KMS-11 (cell line): ENCODE data around the gene DND1.
"Not testable (repeated sequence)": the region's sequence is repeated elsewhere in the genome, so short reads cannot be mapped to it uniquely, and the experiment has no call there.

ENCODE experiments used
- H2AFZ ChIP-seq: fragments of 200-600 bp; sonication (generic); 2 replicates; pipeline ENCODE4 v1.6.1; 2016; ENCODE audit warnings: antibody characterized with exemption, mixed run types, low read depth
- H3K27ac ChIP-seq: fragments of 200-600 bp; sonication (generic); 2 replicates; pipeline ENCODE4 v1.6.1; 2016; ENCODE audit warnings: mild to moderate bottlenecking, mixed run types
- H3K27me3 ChIP-seq: fragments of 200-600 bp; sonication (generic); 2 replicates; pipeline ENCODE4 v1.6.1; 2017; ENCODE audit warnings: mild to moderate bottlenecking, low read depth, mixed run types, moderate library complexity; ENCODE audit not compliant: insufficient read depth
- H3K36me3 ChIP-seq: fragments of 200-600 bp; sonication (generic); 2 replicates; pipeline ENCODE4 v1.6.1; 2017; ENCODE audit warnings: mild to moderate bottlenecking, mixed run types; ENCODE audit not compliant: insufficient read depth
- H3K4me1 ChIP-seq: fragments of 200-600 bp; sonication (generic); 2 replicates; pipeline ENCODE4 v1.6.1; 2016; ENCODE audit warnings: mild to moderate bottlenecking, low read depth, mixed run types; ENCODE audit not compliant: poor library complexity, severe bottlenecking
- H3K4me2 ChIP-seq: fragments of 200-600 bp; sonication (generic); 2 replicates; pipeline ENCODE4 v1.7.0; 2016; ENCODE audit warnings: mild to moderate bottlenecking, mixed run types
- H3K4me3 ChIP-seq: fragments of 200-600 bp; sonication (generic); IDR thresholded peaks from 2 replicates; pipeline ENCODE4 v1.6.1; 2017; ENCODE audit warnings: low read depth, low read length, mixed read lengths; ENCODE audit not compliant: insufficient read depth
- H3K79me2 ChIP-seq: fragments of 200-600 bp; sonication (generic); 2 replicates; pipeline ENCODE4 v1.6.1; 2016; ENCODE audit warnings: low read depth, mixed run types; ENCODE audit not compliant: insufficient read depth
- H3K9ac ChIP-seq: fragments of 200-600 bp; sonication (generic); 2 replicates; pipeline ENCODE4 v1.6.1; 2016; ENCODE audit warnings: mild to moderate bottlenecking, mixed run types
- H4K20me1 ChIP-seq: fragments of 200-600 bp; sonication (generic); 2 replicates; pipeline ENCODE4 v1.6.1; 2016; ENCODE audit warnings: mild to moderate bottlenecking, mixed run types; ENCODE audit not compliant: insufficient read depth
- CTCF ChIP-seq: fragments of 200-600 bp; sonication (generic); conservative IDR thresholded peaks from 2 replicates; pipeline ENCODE4 v1.6.1; 2017; ENCODE audit warnings: low read depth, mild to moderate bottlenecking, antibody characterized with exemption, low read length, moderate library complexity, mixed read lengths

Gene DND1

GRCh38 chr5:140674211-140674610 is 835 bp upstream of the DND1 start:
- no peak overlapping the region for H3K27ac ChIP-seq
- H4K20me1 ChIP-seq: no peaks in the 10 kb centered on the region
- no peaks in the 10 kb centered on the region for H3K27me3 ChIP-seq

DNA sequence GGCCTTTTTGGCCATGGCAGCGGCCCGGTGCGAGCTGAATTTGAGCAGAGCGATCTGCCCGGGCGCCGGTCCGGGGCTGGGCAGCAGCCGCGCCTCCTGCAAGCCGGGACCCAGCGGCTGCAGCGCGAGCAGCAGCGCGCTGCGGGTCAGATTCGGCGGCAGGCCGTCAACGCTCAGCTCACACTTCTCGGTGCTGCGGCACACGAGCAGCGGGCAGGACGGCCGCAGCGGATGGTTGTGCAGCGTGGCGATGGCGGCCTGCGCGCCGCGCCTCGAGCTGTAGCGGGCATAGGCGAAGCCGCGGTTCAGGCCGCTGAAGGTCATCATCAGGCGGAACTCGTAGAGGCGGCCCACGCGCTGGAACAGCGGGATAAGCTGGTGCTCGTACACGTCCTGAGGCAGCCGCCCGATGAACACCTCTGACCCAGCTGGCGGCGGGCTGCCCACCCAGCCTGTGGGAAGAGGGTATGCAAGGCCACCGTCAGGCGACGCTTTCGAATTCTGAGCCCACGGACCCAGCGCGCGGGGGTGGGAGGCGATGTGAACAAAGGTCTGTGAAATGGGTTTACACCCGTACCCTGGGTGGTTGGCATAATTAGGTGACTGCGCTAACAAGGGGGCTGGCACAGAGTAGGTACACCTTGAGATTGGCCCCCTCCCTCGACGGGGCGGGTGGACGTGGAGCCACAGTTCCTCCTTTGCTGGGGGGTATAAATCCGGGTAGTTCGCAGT is 755 bp downstream of the DND1 start:
- Histone ChIP-seq H3K4me3 (no peak overlapping the region), H3K9ac (no peak overlapping the region), H3K36me3 (no peaks in the 10 kb centered on the region), H2AFZ (no peak overlapping the region), H4K20me1 (no peaks in the 10 kb centered on the region), H3K27me3 (no peaks in the 10 kb centered on the region), H3K79me2 (no peaks in the 10 kb centered on the region), H3K27ac (no peak overlapping the region), H3K4me2 (no peak overlapping the region), H3K4me1 (no peaks in the 10 kb centered on the region)
- no peak for TF ChIP-seq CTCF

More at GRCh38 chr5:140674211-140674610, 835 bp upstream of the DND1 start:
- Histone ChIP-seq H3K79me2 (no peaks in the 10 kb centered on the region), H3K9ac (no peak overlapping the region), H2AFZ (no peak overlapping the region), H3K4me3 (no peak overlapping the region), H3K4me2 (no peak overlapping the region), H3K4me1 (peaks cover 4% of the 10 kb centered on the region), H3K36me3 (no peaks in the 10 kb centered on the region)
- no peak for TF ChIP-seq CTCF

- peaks cover under 1% of the 10 kb centered on the region for H3K4me1 ChIP-seq
- no peak overlapping the region for H3K4me2 ChIP-seq
- no peak overlapping the region for H2AFZ ChIP-seq
- no peak overlapping the region for H3K27ac ChIP-seq
- no peaks in the 10 kb centered on the region for H3K27me3 ChIP-seq
- no peak for TF ChIP-seq CTCF
- H3K36me3 ChIP-seq: no peaks in the 10 kb centered on the region
- H3K4me3 ChIP-seq: no peak overlapping the region
- peaks cover 3% of the 10 kb centered on the region; the same call in 1 of the 2 replicates for H3K79me2 ChIP-seq
- no peaks in the 10 kb centered on the region for H4K20me1 ChIP-seq
- no peak overlapping the region for H3K9ac ChIP-seq
These were observed 1.8 kb downstream of the DND1 start for GRCh38 chr5:140671472-140672125.

DNA sequence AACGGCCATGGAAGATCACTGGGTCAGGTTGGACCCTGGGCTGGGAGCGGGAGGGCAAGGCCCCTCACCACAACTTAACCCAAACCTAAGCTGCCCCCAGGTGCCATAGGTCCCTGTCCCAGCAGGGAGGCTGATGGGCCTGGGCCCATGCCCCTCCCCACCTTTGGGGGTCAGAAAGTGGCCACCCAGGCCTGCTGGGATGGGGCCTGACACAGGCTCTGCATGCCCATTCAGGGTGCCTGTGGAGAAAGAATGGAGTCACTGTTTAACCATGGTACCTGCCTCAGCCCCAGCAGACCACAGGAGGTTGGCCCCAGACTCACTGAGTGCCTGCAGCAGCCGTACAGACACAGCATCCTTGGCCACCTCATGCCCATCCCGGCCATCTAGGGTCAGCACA is 2.3 kb downstream of the DND1 start:
- H3K36me3 ChIP-seq, H3K27me3 ChIP-seq: not testable (repeated sequence)

More for the DNA sequence above, 2.3 kb downstream of the DND1 start:
- H3K4me2 ChIP-seq, H4K20me1 ChIP-seq, H2AFZ ChIP-seq, H3K27ac ChIP-seq, H3K4me1 ChIP-seq, H3K9ac ChIP-seq, H3K4me3 ChIP-seq, H3K79me2 ChIP-seq: not testable (repeated sequence)
